ENCODE data around the gene CFAP46. TPM values are rescaled to one million over a fixed set of nuclear protein-coding genes. Genes with fewer than 3 reads are reported as not detected.

CFAP46 gene
- total and polyA plus RNA-seq, 2 of the 8 experiments (the other 6 are each of a cell fraction or from before 2014, with no cell fraction given), result 2.6 to 4.8 TPM

DNA sequence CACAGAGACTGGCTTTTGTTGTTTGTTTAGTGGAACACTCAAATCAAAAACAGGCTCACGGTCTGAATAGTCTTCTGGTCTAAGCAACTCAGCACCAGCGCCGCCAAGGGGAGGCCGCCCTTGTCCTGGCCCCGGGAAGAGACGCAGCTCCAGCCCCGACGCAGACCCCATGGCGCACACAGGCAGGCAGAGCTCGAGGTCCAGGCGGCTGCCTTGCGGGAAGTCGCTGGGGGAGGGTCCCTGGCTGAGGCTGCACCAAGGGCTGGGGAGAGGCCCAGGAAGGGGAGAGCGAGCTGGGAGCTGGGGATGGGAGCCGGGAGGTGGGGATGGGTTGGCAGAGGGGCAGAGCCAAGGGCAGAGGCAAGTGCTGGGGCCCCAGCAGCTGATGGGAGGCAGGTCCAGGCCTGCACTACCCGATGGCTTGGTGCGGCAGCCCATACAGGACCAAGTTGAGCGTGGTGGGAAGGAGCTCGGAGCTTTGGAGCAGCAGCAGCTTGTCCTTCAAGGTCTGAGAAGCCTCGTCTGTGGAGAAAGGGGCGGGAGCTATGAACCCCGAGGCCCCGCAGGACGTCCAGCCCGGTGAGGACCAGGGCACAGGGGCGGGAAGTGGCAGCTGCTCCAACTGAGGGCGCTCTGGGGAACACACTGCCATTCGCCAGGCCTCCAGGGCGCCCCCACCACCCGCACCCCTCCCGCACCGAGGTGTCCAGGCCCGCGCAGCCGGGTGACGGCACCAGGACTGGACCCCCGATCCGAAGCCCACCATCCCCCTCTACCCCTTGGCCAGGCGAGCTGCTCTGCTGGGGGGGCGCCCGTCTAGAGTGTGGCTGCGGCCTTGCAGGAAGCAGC lies 133.8 kb downstream of the CFAP46 start (continued):
- TF ChIP-seq JUND (IDR thresholded peaks at IDR 0.05; ENCODE audit: low read length) (no peak), SP1 (IDR thresholded peaks at IDR 0.05; ENCODE audit: low read depth, low read length) (no peak), PHF8 (conservative IDR thresholded peaks at IDR 0.05; ENCODE audit: low read depth, low read length) (no peak)
